IPS DF 6.9 (cell line): Measurements from ENCODE around the gene IGSF9.

Experiments
- DNase-seq: peaks from one replicate; pipeline ENCODE4 v3.0.0-alpha.2; 2013; ENCODE audit warnings: low read depth, low spot score
- H3K27ac ChIP-seq: one replicate; pipeline ENCODE4 v1.5.1; 2013; ENCODE audit warnings: low read length, control low read depth
- H3K27me3 ChIP-seq: 2 replicates; pipeline ENCODE4 v1.6.1; 2013; ENCODE audit warnings: mild to moderate bottlenecking, low read length; ENCODE audit not compliant: control insufficient read depth, insufficient read depth
- H3K36me3 ChIP-seq: 2 replicates; pipeline ENCODE4 v1.6.1; 2013; ENCODE audit warnings: low read length; ENCODE audit not compliant: control insufficient read depth, insufficient read depth
- H3K4me1 ChIP-seq: 2 replicates; pipeline ENCODE4 v1.6.1; 2013; ENCODE audit warnings: low read length; ENCODE audit not compliant: control insufficient read depth, insufficient read depth
- H3K4me3 ChIP-seq: 2 replicates; pipeline ENCODE4 v1.5.1; 2013; ENCODE audit warnings: mild to moderate bottlenecking, low read length
- H3K9me3 ChIP-seq: 2 replicates; pipeline ENCODE4 v1.6.1; 2013; ENCODE audit warnings: low read length, inconsistent platforms; ENCODE audit not compliant: control insufficient read depth, insufficient read depth
- WGBS: extraction: QIAGEN DNeasy Blood & Tissue Kit; methylation state at CpG from one replicate; pipeline ENCODE4 v1.1.7; 2013; ENCODE audit warnings: mixed read lengths, missing lambda C conversion rate; ENCODE audit not compliant: insufficient read length, insufficient coverage; 5-methylcytosine and 5-hydroxymethylcytosine counted together

The IGSF9 gene

DNA sequence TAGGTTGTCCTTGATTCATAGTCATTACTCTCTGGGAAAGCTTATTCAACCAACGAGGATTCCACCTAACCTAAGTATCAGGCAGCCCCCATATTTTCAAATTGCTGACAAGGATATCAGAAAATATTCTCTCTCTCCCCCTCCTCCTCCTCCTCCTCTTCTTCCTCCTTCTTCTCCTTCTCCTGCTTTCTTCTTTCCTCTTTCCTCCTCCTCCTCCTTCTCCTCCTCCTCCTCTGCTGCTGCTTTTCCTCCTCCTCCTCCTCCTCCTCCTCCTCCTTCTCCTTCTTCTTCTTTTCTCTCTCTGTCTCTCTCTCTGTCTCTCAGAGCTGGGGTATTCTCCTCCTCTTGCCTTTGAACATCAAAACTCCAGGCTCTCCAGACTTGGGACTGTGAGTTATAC, 2.5 kb upstream of the IGSF9 start:
- no peak for DNase-seq
- Histone ChIP-seq H3K4me1 (peaks cover 5% of the 10 kb centered on the region), H3K27me3 (no peaks in the 10 kb centered on the region), H3K27ac (no peak overlapping the region), H3K4me3 (no peak overlapping the region), H3K36me3 (no peaks in the 10 kb centered on the region), H3K9me3 (no peaks in the 10 kb centered on the region)
- no CpG with 5 or more reads among the region's 1 CpG for WGBS

DNA sequence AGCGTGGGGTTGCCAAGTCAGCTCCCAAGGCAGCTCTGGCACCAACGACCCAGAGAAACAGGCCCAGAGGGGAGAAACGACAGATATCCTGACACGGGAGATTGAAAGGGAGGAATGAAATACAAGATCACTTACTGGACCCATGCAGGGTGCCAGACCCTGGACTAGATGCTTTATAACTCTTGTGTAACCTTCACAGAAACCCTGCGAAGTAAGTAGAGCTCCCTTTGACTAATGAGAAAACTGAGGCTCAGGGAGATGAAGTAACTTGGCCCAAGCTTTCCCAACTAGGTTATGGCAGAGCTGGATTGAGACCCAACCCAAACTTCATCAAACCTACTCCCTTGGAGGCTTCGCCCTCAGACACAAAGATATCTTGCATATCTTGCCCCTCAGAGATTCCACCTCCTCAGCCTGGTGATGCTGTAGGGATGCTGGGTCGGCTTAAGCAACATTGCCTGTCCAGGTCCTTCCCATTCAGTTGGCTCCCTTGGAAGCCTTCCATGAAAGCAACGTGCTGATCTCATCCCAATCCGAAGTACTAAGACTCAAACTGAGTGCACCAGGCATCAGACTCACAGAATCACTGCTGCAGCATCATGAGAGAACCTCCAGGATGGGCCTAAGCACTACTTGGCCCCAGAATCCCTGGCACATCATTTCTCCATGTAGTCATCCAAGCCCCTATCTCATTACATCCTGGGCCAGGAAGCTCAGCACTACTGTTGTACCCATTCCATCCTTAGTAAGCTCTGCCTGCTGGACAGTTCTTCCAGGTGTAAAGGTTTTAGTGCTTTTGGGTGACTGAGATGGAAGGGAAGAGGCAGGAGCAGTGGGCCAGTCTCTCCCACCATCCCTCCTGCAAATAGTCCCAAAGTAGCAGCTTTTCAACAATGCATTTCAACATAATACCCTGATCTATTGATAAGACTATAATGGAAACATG, 1.1 kb upstream of the IGSF9 start:
- no peaks in the 10 kb centered on the region for H3K36me3 ChIP-seq
- H3K4me1 ChIP-seq = peaks cover 5% of the 10 kb centered on the region
- H3K9me3 ChIP-seq = no peaks in the 10 kb centered on the region
- no CpG with 5 or more reads among the region's 9 CpGs for WGBS
- no peak for DNase-seq
- H3K27ac ChIP-seq = no peak overlapping the region
- no peaks in the 10 kb centered on the region for H3K27me3 ChIP-seq
- peak overlapping the region; percentile 66; the same call in 1 of the 2 replicates for H3K4me3 ChIP-seq

DNA sequence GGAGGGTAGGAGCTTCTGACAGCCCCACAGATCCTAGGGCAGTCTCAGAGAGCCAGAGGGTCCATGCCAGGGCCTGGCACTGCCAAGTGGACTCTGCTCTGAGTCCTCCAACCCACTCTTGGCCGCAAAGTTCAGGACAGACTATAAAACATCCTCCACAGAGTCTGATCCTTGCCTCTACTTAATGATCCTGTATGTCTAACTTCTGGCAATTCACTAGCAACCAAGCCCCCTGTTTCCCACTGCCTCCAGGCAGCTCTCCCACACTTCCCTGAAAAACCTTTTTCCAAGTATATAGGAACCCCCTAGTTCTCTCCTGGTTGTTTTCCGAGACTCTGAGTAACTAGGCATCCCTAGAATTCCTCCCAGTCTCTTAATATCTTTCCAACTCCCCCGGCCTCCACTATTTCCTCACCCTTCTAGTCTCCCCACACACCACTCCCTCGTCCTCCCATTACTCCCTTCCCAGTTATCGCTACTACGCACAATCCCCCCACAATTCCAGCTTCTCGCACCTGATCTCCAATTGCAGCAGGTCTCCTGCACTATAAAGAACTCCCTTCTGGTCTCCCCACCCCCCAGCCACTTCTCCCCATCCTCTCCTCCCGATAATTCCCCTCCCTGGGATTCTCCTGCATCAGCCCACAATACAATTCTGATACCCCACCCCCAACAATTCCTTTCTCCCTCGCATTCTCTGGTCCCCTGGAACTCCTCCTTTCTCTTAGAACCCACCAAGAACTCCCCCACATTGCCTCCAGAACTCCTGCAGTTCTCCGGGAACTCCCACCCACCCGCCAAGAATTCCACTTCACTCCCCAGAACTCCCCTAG, 574 bp downstream of the IGSF9 start:
- no CpG with 5 or more reads among the region's 11 CpGs for WGBS
- Histone ChIP-seq H3K4me1 (peaks cover 5% of the 10 kb centered on the region), H3K4me3 (peak overlapping the region; percentile 72; the same call in 1 of the 2 replicates), H3K9me3 (no peaks in the 10 kb centered on the region), H3K36me3 (0 out of 2 replicates have a peak, but pooled peaks cover 2% of the 10 kb centered on the region), H3K27me3 (no peaks in the 10 kb centered on the region), H3K27ac (no peak overlapping the region)
- DNase-seq = no peak

DNA sequence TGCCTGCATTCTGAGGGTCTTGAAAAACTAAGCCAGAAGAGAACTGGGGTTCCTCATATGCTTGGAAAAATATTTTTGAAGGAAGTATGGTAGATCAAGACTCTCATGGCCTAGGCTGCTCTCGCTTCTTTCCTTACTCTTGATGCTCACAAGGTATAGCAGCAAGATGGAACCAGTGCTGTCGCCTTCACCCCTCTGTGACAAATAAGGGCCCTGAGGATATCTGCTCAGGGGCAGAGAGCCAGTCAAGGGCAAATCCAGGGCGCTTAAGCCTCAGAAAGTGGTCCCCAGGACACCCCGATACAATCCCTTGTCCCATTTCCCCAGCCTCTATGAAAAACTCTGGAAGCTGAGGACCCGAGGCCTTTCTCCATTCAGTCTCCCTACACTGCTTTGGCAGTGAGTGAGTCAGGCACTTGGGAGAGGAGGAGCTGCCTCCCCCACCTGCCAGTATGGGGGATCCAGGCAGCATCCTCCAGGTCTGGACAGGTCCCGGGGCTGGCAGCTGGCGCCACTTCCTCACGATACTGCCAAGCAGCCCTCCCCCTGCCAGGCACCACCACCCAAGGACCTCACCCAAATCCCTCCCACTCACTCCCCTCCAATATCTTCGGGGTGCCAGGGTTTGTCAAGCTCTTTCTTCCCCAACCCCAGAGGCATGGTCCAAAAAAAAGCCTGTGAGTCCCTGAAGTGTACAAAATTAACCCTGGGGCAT, 1.3 kb downstream of the IGSF9 start:
- H3K4me3 ChIP-seq = no peak overlapping the region
- H3K27ac ChIP-seq = no peak overlapping the region
- H3K27me3 ChIP-seq = no peaks in the 10 kb centered on the region
- 0 out of 2 replicates have a peak, but pooled peaks cover 2% of the 10 kb centered on the region for H3K36me3 ChIP-seq
- no CpG with 5 or more reads among the region's 9 CpGs for WGBS
- H3K9me3 ChIP-seq = no peaks in the 10 kb centered on the region
- H3K4me1 ChIP-seq = peaks cover 5% of the 10 kb centered on the region
- no peak for DNase-seq

DNA sequence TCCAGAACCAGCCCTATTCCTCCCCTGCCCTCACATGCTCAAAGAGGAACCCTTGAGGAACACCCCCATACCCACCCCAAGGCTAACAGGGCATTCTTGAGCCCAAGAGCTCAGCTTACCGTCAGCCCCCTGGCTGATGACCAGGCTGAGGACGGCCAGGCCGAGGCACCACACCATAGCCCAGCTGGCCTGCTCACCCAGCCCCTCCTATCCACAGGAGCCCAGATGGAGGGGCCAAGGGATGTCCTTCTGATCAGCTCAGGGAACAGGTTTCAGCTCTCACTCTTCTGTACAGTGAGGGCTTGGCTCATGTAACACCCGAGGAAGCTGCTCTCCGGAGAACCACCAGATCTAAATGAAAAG, 2.2 kb downstream of the IGSF9 start:
- Histone ChIP-seq H3K27me3 (no peaks in the 10 kb centered on the region), H3K9me3 (no peaks in the 10 kb centered on the region), H3K4me3 (no peak overlapping the region), H3K36me3 (0 out of 2 replicates have a peak, but pooled peaks cover 2% of the 10 kb centered on the region), H3K4me1 (peaks cover 5% of the 10 kb centered on the region), H3K27ac (no peak overlapping the region)
- DNase-seq = no peak
- WGBS = no CpG with 5 or more reads among the region's 5 CpGs

DNA sequence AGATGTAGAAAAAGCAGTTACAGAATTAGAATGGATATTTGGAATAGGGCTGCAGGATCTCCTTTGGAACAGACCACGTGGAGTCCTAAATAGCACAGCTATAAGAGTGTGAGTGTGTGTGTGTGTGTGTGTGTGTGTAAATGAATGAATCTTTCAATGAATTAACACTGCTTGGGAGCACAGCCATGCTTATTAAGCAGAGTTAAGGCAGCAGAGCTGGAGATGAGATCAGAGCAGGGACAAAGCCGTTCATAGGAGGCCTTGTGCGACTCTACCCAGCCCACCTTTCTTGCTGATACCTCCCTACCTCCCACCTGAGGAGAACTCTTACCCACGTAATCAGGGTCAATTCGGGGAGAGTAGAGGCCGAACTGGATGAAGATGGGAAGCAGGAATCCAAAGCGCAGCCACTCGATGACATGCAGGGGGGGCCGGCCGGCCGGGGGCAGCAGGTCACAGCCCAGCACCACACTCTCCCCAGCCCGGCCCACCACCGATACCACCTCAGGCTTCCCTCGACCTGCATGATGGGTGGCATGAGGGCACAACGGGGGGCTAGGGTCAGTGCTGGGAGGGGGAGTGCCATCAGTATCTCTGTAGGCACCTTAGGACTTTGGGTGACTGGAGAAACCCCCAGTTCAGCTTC, 2.7 kb downstream of the IGSF9 start:
- Histone ChIP-seq H3K27ac (no peak overlapping the region), H3K9me3 (no peaks in the 10 kb centered on the region), H3K27me3 (no peaks in the 10 kb centered on the region), H3K4me1 (peaks cover 7% of the 10 kb centered on the region), H3K4me3 (no peak overlapping the region), H3K36me3 (0 out of 2 replicates have a peak, but pooled peaks cover 2% of the 10 kb centered on the region)
- DNase-seq = no peak
- WGBS = no CpG with 5 or more reads among the region's 15 CpGs

DNA sequence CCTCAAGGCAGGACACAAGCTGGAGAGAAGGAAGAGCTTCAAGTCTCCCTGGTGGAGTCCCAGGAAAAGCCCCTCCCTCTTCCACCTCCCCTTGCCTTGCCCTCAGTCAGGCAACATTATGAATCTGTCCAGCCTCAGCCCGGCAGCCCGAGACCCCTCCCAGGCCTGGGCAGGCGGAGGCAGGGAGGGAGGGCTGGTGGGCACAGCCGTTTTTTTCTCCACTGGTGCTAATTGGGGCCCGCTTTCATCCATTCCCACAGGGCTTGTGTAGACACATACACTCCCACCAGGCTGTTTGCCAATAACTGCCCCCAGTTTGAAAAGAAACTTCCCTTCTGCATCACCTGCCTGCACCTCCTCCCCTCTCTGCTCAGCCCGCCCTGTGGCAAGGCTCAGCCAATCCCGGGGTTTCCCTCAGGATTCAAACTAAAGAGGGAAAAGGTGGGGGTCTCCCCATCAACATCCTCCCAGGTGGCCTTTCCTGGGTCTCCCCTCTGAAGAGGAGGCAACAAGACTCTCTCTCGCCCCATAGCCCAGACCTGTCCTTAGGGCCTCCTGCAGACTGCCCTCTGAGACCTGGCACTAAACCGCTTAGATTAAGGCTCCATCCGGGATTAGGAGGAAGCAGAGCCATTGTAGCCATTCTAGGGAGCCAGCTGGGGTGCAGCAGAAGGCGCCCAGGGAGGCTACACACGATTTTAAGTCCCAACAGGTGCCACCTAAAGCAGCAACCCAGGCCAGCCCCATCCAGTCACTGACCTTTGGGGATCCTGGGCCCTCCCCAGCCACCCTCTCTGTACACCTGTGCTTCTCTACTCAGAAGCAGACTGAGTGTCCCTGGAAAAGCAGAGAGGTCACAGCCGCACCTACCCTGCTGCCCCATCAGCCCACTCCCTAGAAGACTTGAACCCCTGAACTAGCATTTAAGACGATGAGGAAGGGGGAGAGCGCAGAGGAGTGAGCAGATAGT, 3.5 kb downstream of the IGSF9 start:
- Histone ChIP-seq H3K36me3 (0 out of 2 replicates have a peak, but pooled peaks cover 2% of the 10 kb centered on the region), H3K27me3 (no peaks in the 10 kb centered on the region), H3K27ac (no peak overlapping the region), H3K4me1 (peaks cover 8% of the 10 kb centered on the region), H3K9me3 (no peaks in the 10 kb centered on the region), H3K4me3 (no peak overlapping the region)
- no peak for DNase-seq
- WGBS = no CpG with 5 or more reads among the region's 15 CpGs

DNA sequence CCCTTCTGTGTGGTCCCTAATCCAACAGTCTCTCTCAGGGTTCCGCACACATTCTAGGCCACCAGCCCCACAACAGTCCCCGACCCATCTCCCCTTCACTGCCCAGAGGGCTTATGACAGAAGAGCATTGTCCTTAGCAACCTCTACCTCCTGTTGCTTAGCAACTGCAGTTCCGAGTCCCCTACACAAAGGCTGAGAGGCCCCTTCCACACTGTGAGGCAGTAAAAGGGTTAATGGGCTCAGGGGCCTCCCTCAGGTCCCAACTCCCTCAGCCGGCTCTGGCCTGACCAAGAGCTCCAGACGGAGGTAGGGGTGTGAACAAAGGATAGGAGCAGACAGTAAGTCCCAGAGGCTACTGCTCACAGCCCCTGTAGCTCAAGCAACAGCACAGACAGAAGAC, 4.3 kb downstream of the IGSF9 start:
- WGBS = no CpG with 5 or more reads among the region's 5 CpGs
- no peak overlapping the region for H3K27ac ChIP-seq

DNA sequence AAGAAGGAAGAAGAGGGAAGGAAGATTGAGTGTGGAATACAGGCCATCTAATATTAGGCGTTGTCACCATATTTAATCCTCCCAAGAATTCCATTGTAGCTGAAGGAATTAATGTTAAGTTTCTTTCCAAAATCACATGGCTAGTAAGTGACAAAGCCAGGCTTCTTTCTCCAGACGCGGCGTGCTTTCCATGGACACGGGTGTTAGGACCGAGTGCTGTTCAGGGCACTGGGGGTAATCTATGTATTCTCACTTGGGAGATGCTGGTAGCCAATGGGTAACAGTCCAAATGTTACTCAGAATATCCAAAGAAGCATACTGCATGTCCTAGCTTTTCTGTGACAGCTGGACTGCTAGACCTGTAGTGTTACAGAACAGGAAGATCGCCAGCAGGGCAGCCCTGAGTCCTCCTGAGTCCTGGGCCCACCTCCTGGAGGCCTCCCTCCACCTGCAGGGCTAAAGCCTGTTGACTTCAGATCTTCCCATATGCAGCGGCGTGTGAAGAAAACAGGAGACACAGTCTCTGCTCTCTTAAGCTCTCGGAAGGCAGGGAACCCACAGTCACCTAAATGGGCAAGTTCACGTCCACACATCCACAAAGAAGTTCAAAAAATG, 5.3 kb downstream of the IGSF9 start:
- Histone ChIP-seq H3K27me3 (no peaks in the 10 kb centered on the region), H3K4me1 (peaks cover 7% of the 10 kb centered on the region), H3K9me3 (no peaks in the 10 kb centered on the region), H3K36me3 (peaks cover 7% of the 10 kb centered on the region; the same call in 1 of the 2 replicates), H3K4me3 (no peak overlapping the region), H3K27ac (no peak overlapping the region)
- DNase-seq = no peak
- no CpG with 5 or more reads among the region's 11 CpGs for WGBS

More for the DNA sequence above, 4.3 kb downstream of the IGSF9 start:
- Histone ChIP-seq H3K27me3 (no peaks in the 10 kb centered on the region), H3K4me1 (peaks cover 7% of the 10 kb centered on the region), H3K9me3 (no peaks in the 10 kb centered on the region), H3K36me3 (0 out of 2 replicates have a peak, but pooled peaks cover 2% of the 10 kb centered on the region), H3K4me3 (no peak overlapping the region)
- no peak for DNase-seq
